Measurements from ENCODE around the gene ZNF665.
"Not testable (repeated sequence)": the region's sequence is repeated elsewhere in the genome, so short reads cannot be mapped to it uniquely, and the experiment has no call there.

ZNF665 gene

GRCh38 chr19:53156850-53157249 is 36.3 kb downstream of the ZNF665 start:
- no peak for DNase-seq

- no peak for DNase-seq
These were observed 45.5 kb downstream of the ZNF665 start for GRCh38 chr19:53147645-53148044.

GRCh38 chr19:53140351-53140750 is 52.8 kb downstream of the ZNF665 start:
- no peak for DNase-seq

- DNase-seq, result no peak
These were observed 56.7 kb downstream of the ZNF665 start for GRCh38 chr19:53136432-53136831.

GRCh38 chr19:53132141-53132991 is 60.8 kb downstream of the ZNF665 start, which contains the start of gene ZNF415:
TSS of gene ZNF415 (minus strand) at chr19:53132910. CDS start at chr19:53122676, 10,234 bp downstream.
- peak; percentile 28 for DNase-seq

GRCh38 chr19:53131727-53132126 is 61.4 kb downstream of the ZNF665 start:
- no peak for DNase-seq

- DNase-seq, result no peak
These were observed 62.0 kb downstream of the ZNF665 start for GRCh38 chr19:53131085-53131590.

- no peak for DNase-seq
These were observed 62.7 kb downstream of the ZNF665 start for GRCh38 chr19:53130506-53130905.

- DNase-seq, result not testable (repeated sequence)
These were observed 66.2 kb downstream of the ZNF665 start for GRCh38 chr19:53126733-53127526.

- no peak for DNase-seq
These were observed 69.8 kb downstream of the ZNF665 start for GRCh38 chr19:53123400-53123799.

All from activated naive CD4-positive, alpha-beta T cell treated with Interleukin-2 at 50 U/mL for 16 hours (primary cell).